Cardiac septum (tissue), 1 donor: ENCODE data around the gene KPNB1. TPM values are rescaled to one million over a fixed set of nuclear protein-coding genes. Genes with fewer than 3 reads are reported as not detected.

ENCODE experiments used
- DNase-seq: peaks from one replicate; pipeline ENCODE4 v3.0.0-alpha.2; 2020; ENCODE audit warnings: low spot score
- intact Hi-C: fragments of 100-400 bp; cut with DNase I; formaldehyde crosslinking; loops from one replicate; pipeline ENCODE4 v1.14.0; 2022
- total RNA-seq: library from RNA; stranded (reverse); fragmentation: NEBNext Ultra II Directional; extraction: Animal tissue kit (Norgen Biotek cat#: 25700); gene quantifications from one replicate; pipeline ENCODE4 v1.2.1, GENCODE V29; 2021
- donor health status: DM: no; HTN: no; CAD: no.

Gene KPNB1
- total RNA-seq, 1 donor from 2014 or later, result 185 TPM

GRCh38 chr17:47693731-47694580 is 44.2 kb downstream of the KPNB1 start, which contains the start of gene TBKBP1:
TSS of gene TBKBP1 (plus strand) at chr17:47694161. CDS start at chr17:47696113, 1,952 bp downstream.
- intact Hi-C loops, result loop anchor here (5.0 to 10.0 kb wide), 3 partner anchors 42 to 201 kb away; partner anchors contain the start of gene SP2
- DNase-seq, result peak; percentile 84

- DNase-seq, result peak; percentile 89
- intact Hi-C loops, result loop anchor here (5.0 to 10.0 kb wide), 4 partner anchors 43 to 200 kb away; partner anchors contain the start of gene SP2
These were observed 45.1 kb downstream of the KPNB1 start for GRCh38 chr17:47694581-47695428.

- intact Hi-C loops, result loop anchor here (5.0 to 10.0 kb wide), 2 partner anchors 107 to 199 kb away; partner anchors contain the start of gene SP2
- peak; percentile 91 for DNase-seq
These were observed 46.0 kb downstream of the KPNB1 start for GRCh38 chr17:47695429-47696376.

GRCh38 chr17:47696717-47697642 is 47.3 kb downstream of the KPNB1 start:
- intact Hi-C loops, result loop anchor here (5.0 to 10.0 kb wide), 2 partner anchors 105 to 198 kb away; partner anchors contain the start of gene SP2
- DNase-seq, result no peak

- intact Hi-C loops, result loop anchor here (5.0 to 10.0 kb wide), 2 partner anchors 104 to 197 kb away; partner anchors contain the start of gene SP2
- DNase-seq, result no peak
These were observed 48.4 kb downstream of the KPNB1 start for GRCh38 chr17:47697906-47698711.

DNA sequence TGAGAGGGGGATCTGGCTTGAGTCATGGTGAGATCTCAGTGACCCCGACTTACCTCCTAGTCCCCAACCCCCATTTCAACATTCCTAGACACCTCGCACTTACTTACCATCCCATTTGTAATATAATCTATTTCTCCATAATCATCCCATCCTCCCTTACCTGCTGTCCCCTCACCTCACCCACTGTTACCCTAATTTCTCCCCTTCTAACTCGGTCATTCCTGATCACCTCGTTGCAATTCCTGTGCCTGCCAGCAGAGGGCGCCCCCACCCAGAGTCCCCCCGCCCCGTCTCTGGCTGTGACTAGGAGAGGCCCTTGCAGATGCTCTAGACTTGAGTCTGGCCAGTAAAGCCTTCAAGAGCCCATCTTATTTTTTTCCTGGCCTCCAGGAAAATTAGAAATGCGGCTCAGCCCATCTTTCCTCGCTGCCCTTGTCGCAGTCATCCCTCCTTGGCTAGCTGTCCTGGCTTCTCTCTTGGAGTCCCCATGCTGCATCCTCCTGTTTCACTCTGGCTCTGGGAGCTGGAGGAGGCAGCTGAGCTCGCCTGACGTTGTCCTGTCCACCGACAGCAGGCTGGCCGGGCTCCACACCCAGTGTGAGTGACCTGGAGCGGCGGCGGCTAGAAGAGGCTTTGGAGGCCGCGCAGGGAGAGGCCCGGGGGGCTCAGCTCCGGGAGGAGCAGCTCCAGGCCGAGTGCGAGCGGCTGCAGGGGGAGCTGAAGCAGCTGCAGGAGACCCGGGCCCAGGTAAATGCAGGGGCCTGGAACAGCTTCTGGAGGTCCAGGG is 49.2 kb downstream of the KPNB1 start:
- DNase-seq, result peak; percentile 88
- intact Hi-C loops, result loop anchor here (5.0 to 10.0 kb wide), 2 partner anchors 103 to 196 kb away; partner anchors contain the start of gene SP2

- intact Hi-C loops, result loop anchor here (5.0 to 10.0 kb wide), 2 partner anchors 103 to 195 kb away; partner anchors contain the start of gene SP2
- no peak for DNase-seq
These were observed 49.8 kb downstream of the KPNB1 start for GRCh38 chr17:47699536-47699840.

- intact Hi-C loops, result no loop called here
- no peak for DNase-seq
These were observed 51.0 kb downstream of the KPNB1 start for GRCh38 chr17:47700471-47701449.

DNA sequence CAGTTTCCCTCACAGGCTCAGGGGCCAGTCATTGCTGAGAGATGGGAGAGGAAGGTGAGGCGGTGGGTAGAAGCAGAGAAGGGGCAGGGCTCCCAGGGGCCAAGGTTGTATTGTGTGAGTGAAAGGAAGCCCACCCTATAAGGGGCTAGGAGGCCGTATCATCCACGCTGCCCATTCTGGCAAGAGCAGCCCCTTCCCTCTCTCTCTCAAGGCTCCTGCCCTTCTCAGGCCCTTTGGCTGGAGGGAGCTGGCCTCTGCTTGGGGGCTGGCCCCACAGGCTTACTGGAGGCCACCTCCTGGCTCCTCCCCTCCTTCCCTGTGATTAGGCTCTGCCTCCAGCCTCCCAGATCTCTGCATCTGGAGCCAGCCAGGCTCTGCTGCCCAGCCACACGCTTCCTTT is 51.9 kb downstream of the KPNB1 start:
- DNase-seq, result no peak
- intact Hi-C loops, result no loop called here

DNA sequence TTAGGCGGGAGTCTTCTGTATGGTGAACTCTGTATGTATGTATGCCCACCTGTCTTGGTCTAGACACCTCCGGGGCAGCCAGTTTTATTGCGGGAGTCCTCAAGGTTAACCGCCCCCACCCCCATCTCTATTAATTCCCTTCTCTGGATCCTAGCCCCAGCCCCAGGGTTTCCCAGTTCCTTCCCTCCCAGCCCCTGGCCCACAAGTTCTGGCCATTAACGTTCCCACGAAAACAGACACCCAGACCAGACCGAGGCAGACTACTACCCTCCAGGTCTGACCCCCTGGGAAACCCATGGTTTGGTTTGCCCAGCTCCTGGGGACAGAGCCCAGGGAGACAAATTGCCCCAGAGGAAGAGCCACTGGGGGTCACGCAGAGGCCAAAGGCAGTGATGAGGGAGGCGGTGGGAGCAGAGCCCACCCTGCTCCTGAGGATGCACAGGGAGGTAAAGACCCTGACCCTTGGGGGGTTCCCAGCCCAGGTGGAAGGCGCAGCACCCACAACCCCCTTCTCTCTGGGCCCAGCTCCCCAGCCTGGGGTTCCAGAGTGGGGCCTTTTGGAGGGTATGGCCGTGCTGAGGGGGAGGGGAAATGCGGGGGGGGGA is 52.8 kb downstream of the KPNB1 start:
- intact Hi-C loops, result no loop called here

DNA sequence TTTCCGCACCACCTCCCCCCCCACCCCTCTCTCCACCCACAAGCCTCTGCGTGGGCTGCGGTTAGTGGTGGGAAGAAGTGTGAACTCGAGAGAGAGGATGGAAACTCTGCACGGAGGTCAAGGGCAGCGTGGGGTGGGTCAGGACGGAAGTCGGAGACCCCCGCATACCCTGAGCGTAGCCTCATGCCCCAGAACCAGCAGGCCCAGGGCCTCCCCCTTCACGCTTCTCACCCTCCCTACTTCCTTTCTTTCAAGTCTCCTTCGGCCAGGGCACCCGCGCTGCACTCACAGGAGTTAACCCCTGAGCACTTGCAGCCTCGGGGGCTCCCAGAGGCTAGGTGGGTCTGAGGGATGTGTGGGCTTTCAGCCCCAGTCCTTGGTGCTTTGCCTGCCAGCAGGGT is 53.5 kb downstream of the KPNB1 start:
- no peak for DNase-seq
- intact Hi-C loops, result no loop called here

More for the DNA sequence above, 52.8 kb downstream of the KPNB1 start:
- no peak for DNase-seq

DNA sequence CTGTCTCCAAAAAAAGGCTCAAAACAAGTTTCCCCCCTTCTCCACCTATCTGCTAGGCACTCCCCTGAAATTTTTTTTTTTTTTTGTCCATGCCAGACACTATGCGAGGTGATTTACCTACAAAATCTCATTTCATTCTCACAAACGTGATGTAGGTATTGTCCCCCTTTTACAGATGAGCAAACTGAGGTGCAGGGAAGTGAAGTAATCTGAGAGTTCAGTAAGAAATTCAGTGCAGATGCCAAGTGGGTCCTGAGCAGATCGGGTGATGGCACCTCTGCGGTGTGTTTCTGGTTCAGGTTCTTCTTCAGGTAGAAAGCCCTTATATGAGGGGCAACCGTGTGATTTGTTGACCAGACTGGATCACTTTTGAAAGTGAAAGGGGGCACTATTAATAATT is 54.0 kb downstream of the KPNB1 start:
- no peak for DNase-seq
- intact Hi-C loops, result no loop called here

GRCh38 chr17:47704116-47704515 is 54.4 kb downstream of the KPNB1 start:
- peak; percentile 83 for DNase-seq
- intact Hi-C loops, result no loop called here

GRCh38 chr17:47704736-47705135 is 55.0 kb downstream of the KPNB1 start:
- intact Hi-C loops, result no loop called here
- no peak for DNase-seq
